ENCODE measurements around the gene GABBR1.

Gene GABBR1

GRCh38 chr6:29620630-29621029 lies 12.4 kb downstream of the GABBR1 start:
- DNase-seq (ENCODE audit: low read depth in 3 of 3), result no peak

GRCh38 chr6:29619578-29620160 lies 13.3 kb downstream of the GABBR1 start:
- no peak for DNase-seq (ENCODE audit: low read depth in 3 of 3)

DNA sequence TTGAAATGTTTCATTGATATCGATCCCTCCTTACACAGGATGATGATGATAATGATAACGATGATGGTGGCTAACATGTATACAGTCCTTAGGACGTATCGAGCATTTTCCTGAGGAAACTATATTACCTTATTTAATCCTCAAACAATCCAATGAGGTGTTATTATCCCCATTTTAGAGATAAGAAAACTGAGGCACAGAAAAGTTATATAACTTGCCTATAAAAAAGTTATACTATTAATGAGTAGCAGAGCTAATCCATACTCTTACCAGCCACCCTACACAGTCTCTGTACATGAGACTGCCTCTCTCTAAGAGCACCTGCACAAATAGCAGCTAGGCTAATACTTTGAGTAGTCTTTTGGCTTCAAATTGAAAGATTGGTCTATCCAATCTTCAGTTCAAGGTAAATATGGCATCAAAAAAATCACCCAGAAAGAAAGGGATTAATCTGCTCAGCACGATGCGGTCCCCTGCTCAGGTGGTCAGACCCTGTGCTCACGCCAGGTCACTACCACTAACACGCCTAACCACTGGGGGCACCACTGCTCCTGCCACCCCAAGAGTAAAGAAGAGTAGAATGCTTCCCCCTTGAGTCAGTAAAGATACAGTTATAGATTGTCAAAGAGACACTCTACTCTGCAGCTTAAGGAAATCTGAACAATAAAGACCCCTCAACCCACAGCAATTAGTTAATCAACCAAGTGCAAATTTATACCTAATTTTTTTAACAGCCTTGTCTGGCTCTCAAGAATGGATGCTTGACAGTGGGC lies 15.0 kb downstream of the GABBR1 start:
- DNase-seq (ENCODE audit: low read depth in 3 of 3), result no peak

- DNase-seq (ENCODE audit: low read depth in 3 of 3), result no peak
Observed at GRCh38 chr6:29611426-29611825, 21.6 kb downstream of the GABBR1 start.

DNA sequence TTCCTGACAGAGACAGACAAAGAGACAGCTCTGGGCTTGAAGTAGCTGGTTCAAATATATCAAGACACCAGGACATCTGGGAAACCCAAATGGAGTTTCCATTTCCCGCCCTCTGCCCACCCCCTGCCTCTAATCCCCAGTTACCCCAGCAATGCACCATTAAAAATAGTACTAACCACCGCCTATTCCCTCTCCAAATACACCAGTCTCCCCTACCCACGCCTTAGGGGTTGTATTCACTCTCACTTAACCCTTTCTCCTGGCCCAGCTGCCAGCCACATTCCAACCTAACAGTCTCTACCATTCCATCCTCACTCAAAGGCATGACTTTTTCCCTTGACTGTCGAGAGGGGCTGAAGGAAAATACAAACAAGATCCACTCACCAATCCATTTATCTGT lies 22.4 kb downstream of the GABBR1 start:
- no peak for DNase-seq (ENCODE audit: low read depth in 3 of 3)

DNA sequence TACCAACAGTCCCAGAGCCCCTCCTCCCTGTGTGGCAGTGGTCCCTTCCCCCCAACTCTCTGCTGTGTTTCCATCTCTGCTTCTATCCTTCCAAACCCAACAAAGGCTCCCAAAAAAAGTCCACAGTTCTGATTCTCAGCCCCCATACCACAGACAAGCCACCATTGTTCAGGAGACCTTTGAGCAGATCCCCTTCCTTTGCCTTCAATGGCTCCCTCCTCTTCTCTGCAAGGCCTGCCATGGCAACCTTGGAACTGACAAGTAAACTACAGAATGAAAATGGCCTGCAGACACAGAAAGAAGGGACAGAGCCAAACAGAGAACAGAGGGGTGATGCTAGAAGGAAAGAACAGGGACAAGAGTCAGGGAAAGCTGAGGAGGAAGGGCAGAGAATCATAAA lies 24.9 kb downstream of the GABBR1 start:
- DNase-seq (ENCODE audit: low read depth in 3 of 3), result no peak

DNA sequence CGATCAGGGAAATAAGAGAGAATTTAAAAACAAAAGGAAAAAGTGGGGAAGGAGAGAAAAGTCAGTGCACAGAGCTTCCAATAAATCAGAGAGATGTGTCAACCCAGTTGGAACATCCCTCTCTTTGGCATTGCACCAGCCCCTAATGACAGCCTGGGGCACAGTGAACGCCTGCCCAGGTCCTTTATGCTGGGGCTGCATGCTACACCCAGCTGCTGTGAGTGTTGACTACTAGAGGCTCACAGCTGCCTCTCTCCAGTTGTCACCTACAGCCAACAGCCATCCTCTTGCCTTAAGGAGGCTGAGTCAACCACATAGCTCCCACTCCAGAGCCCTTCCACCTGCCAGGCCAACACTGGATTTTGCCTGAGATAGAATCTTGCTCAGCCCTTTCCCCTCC lies 29.1 kb downstream of the GABBR1 start:
- no peak for DNase-seq (ENCODE audit: low read depth in 3 of 3)

DNA sequence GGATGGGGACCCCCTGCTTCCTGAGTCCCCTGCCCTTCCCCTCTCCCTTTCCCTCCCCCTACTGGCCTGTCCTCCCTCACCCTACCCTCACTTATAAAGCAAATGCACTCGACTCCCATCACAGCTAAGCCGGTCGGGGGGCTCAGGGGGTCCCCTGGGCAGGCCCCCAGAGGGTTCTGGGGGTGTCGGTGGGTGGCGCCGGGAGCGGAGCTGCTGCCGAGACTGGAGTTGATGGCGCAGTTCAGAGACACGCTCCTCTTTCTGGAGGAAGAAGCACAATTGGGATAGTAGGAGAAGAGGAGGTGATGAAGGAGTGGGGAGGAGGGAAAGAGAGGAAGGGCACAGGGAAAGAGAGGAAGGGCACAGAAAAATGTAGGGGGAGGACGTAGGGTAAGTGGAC lies 29.5 kb downstream of the GABBR1 start:
- no peak for DNase-seq (ENCODE audit: low read depth in 3 of 3)

DNA sequence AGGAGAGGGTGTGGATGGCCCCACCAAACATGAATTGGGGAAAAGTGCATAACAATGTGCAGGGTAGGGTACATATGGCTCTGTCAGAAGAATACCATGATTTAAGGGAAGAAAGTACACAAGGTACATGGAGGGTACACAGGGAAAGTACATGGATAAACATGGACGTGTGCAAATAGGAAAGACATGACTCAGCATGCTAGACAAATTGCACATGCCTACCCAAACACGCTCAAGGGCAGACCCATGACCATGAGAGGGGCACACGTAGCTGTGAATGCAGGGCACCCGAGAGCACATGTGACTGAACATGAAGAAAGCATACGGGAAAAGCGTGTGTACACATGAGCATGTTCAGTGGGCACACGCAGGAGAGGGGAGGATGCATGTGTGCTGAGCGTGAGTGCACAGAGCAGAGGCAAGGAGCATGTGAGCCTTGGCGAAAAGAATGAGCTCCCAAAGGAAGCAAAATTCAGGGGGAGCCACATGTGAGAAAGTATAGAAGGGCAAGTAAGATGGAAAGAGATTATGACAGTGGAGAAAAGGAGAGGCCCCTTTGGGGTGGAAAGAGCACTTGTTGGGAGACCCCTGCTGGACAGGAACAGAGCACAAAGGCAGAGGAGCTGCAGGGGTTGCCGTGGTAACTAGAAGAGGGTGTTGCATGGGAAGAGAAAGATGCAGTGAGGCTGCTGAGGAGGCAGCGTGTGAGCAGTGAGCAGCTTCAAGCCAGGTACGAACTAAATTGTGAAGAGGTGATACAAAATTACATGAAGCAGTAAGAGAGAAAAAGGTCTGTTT lies 30.2 kb downstream of the GABBR1 start:
- DNase-seq (ENCODE audit: low read depth in 3 of 3), result no peak

GRCh38 chr6:29598172-29598747 lies 34.7 kb downstream of the GABBR1 start:
- DNase-seq (ENCODE audit: low read depth in 3 of 3), result no peak

DNA sequence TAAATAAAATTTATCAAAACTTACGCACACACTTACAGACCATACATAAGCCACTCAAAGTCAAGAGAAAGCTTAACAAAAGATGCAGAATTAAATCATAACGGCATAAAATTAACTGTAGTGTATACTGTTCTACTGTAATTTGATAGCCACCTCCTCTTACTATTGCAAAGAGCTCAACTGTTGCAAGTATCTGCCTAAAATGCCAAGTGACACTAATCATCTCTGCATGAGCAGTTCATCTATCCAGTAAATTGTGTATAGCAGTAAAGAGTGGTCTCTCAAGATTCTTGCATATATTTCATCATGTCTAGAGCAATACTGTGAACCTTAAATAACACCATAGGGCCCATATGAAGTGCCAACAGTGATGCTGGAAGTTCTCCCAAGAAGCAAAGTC lies 35.8 kb downstream of the GABBR1 start:
- no peak for DNase-seq (ENCODE audit: low read depth in 3 of 3)

GRCh38 chr6:29596381-29596900 lies 36.5 kb downstream of the GABBR1 start:
- DNase-seq (ENCODE audit: low read depth in 3 of 3), result no peak

DNA sequence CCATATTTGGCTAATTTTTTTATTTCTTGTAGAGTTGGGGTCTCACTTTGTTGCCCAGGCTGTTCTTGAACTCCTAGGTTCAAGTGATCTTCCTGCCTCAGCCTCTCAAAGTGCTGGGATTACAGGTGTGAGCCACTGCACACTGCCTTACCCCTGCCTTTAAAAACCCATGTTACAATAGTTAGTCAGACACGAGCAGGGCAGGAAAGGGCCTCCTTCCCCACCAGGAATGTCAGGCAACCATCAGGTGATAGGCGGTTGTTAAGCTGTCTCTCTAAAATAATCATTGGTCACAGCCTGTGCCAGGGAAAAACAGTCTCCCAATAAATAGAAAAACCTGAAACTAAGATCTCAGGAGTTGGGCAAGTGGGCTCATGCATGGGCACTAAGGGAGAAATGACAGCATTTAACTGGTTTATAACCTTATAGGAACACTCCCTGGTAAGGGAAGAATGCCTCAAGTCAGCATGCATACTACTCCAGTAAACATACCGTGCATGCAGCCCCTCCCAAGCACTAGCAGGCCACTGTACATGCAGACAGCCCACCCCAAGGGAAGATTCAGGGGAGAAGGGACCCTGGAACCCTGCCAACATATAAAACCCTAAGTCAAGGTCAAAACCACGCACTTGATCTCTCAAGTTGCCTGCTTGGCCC lies 39.7 kb downstream of the GABBR1 start:
- no peak for DNase-seq (ENCODE audit: low read depth in 3 of 3)

DNA sequence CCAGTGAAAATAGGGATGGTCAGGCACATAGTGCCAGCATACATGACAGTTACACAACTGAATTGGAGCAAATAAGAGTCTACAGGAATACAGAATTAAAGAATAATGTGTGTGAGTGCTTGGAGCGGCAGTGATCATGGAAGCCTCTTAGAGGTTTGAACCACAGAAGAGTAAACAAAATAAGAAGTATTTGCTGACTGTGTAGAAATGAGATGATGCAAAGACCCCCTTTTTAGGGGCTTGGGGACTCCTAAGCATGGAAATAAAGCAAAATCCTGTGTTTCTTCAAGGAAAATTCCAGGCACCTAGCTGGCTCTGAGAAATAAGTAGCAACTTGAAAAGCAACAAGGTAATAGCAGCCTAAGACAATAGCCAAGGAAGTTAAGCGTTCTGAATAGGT lies 41.3 kb downstream of the GABBR1 start:
- DNase-seq (ENCODE audit: low read depth in 3 of 3), result no peak

- no peak for DNase-seq (ENCODE audit: low read depth in 3 of 3)
Observed at GRCh38 chr6:29590218-29590808, 42.7 kb downstream of the GABBR1 start.

GRCh38 chr6:29589423-29590048 lies 43.4 kb downstream of the GABBR1 start:
- DNase-seq (ENCODE audit: low read depth in 3 of 3), result peak; percentile 17 to 35 (median 21)

DNA sequence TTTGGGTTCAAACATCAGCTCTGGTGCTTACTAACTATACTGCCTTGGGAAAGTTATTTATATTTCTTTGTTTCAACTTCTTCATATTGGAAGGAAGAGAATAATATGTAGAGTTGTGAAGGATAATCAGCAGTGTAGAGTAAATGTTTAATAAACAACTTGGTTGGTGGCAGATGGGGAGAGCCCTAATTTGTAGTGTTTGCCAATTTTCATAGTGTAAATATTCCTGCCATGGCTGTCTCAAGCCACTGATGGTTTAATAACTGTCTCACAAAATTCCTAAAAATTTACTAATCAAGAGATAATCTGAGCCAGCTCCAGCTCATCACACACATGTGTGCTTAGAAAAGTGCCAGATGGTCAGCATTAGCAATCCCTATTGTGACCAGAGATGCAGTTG lies 48.2 kb downstream of the GABBR1 start, which contains the start of gene OR2H2:
Gene OR2H2, plus strand, starts transcription at position 301 of the 400 bp plus-strand sequence. CDS start 2,824 bp downstream, outside the sequence.
- no peak for DNase-seq (ENCODE audit: low read depth in 3 of 3)

DNA sequence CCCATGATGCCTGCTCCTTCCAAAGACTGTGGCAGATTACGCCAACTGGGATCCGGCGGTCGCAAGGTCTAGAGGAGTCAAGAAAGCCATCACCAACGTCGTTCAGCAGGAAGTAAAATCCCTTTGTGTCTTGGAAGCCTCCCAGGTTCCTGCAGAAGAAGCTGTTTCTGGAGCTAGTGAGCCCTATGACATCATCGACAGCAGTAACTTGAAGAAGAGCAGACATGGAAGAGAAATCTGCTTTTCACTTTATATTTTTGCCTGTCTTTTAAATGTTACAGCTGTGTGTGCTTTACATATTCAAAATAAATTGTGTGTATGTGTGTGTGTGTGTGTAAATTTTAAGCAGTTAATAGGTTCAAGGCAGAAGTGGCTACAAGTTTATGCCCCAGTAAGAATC lies 55.4 kb downstream of the GABBR1 start:
- no peak for DNase-seq (ENCODE audit: low read depth in 3 of 3)

GRCh38 chr6:29576056-29576455 lies 56.9 kb downstream of the GABBR1 start:
- DNase-seq (ENCODE audit: low read depth in 3 of 3), result no peak

- DNase-seq (ENCODE audit: low read depth in 3 of 3), result no peak
Observed at GRCh38 chr6:29567991-29568390, 65.0 kb downstream of the GABBR1 start.

DNA sequence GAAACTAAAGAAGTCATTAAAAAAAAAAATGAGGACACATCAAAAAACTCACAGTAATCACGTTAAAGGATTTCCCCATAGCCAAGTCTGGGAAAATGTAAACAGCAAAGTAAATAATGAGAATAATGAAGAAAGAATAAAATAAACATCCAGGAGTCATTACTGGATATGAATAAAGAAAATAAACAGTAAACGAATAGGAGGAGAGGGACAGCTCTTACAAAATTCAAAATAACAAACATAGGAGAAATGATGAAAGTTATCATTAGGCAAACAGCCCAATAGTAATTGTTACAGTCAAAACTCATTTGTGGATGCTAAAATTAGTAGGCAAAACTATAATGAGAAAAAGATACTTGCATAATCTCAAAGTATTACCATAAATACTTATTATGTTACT lies 65.4 kb downstream of the GABBR1 start:
- DNase-seq (ENCODE audit: low read depth in 3 of 3), result no peak
